Neural cell (in vitro differentiated cells): Measurements from ENCODE around the gene ZFYVE28. TPM values are rescaled to one million over a fixed set of nuclear protein-coding genes. Genes with fewer than 3 reads are reported as not detected.

ENCODE experiments used
- H2AFZ ChIP-seq: fragments of 200-600, 300-800 bp; sonication (generic), shearing (Covaris generic); 2 replicates; pipeline ENCODE4 v1.6.0; 2014; ENCODE audit warnings: low read depth, mild to moderate bottlenecking, antibody characterized with exemption, low read length, moderate library complexity
- H3F3A ChIP-seq: fragments of 200-600 bp; shearing (Covaris generic); 2 replicates; pipeline ENCODE4 v1.6.1; 2016; ENCODE audit warnings: mild to moderate bottlenecking, moderate library complexity, mixed read lengths, antibody characterized with exemption, low read length; ENCODE audit not compliant: insufficient read depth, poor library complexity, severe bottlenecking
- H3K27ac ChIP-seq: fragments of 200-600, 300-800 bp; sonication (generic), shearing (Covaris generic); 2 replicates; pipeline ENCODE4 v1.5.1; 2014; ENCODE audit warnings: mild to moderate bottlenecking, low read length, moderate library complexity
- H3K27me3 ChIP-seq: fragments of 300-800, 200-600 bp; sonication (generic), shearing (Covaris generic); 2 replicates; pipeline ENCODE4 v1.6.0; 2014; ENCODE audit warnings: mild to moderate bottlenecking, low read depth, low read length, moderate library complexity; ENCODE audit not compliant: insufficient read depth
- H3K36me3 ChIP-seq: fragments of 300-800, 200-600 bp; sonication (generic), shearing (Covaris generic); 2 replicates; pipeline ENCODE4 v1.5.1; 2014; ENCODE audit warnings: mild to moderate bottlenecking, antibody characterized with exemption, low read length, moderate library complexity; ENCODE audit not compliant: insufficient read depth
- H3K4me2 ChIP-seq: fragments of 300-800, 200-600 bp; sonication (generic), shearing (Covaris generic); 2 replicates; pipeline ENCODE4 v1.6.0; 2014; ENCODE audit warnings: mild to moderate bottlenecking, low read length
- H3K4me3 ChIP-seq: fragments of 300-800, 200-600 bp; sonication (generic), shearing (Covaris generic); 2 replicates; pipeline ENCODE4 v1.5.1; 2014; ENCODE audit warnings: mild to moderate bottlenecking, low read length, moderate library complexity
- H3K79me2 ChIP-seq: fragments of 200-600 bp; shearing (Covaris generic); replicated peaks from 2 replicates; pipeline ENCODE4 v1.6.0; 2014; ENCODE audit warnings: mild to moderate bottlenecking, low read length, moderate library complexity; ENCODE audit not compliant: insufficient read depth
- H3K9ac ChIP-seq: fragments of 300-800, 200-600 bp; sonication (generic), shearing (Covaris generic); 2 replicates; pipeline ENCODE4 v1.6.1; 2016; ENCODE audit warnings: mild to moderate bottlenecking, low read length, mixed read lengths
- H3K9me2 ChIP-seq: fragments of 200-600 bp; shearing (Covaris generic); 2 replicates; pipeline ENCODE4 v1.6.1; 2016; ENCODE audit warnings: mild to moderate bottlenecking, low read length, mixed read lengths; ENCODE audit not compliant: insufficient read depth
- H3K9me3 ChIP-seq: fragments of 200-600, 300-800 bp; sonication (generic), shearing (Covaris generic); 2 replicates; pipeline ENCODE4 v1.6.1; 2016; ENCODE audit warnings: mild to moderate bottlenecking, mixed run types, low read length, moderate library complexity, mixed read lengths
- H4K20me1 ChIP-seq: fragments of 200-600 bp; shearing (Covaris generic); 2 replicates; pipeline ENCODE4 v1.6.1; 2016; ENCODE audit warnings: mild to moderate bottlenecking, mixed run types; ENCODE audit not compliant: insufficient read depth
- EP300 ChIP-seq: fragments of 450-650 bp; conservative IDR thresholded peaks from 2 replicates; pipeline ENCODE4 v1.6.1; 2014; ENCODE audit warnings: antibody characterized with exemption, mild to moderate bottlenecking, moderate library complexity; ENCODE audit not compliant: poor library complexity, severe bottlenecking
- EZH2 ChIP-seq: fragments of 200-600, 300-800 bp; shearing (Covaris generic), sonication (generic); IDR thresholded peaks from 2 replicates; pipeline ENCODE4 v1.6.1; 2014; ENCODE audit warnings: antibody characterized with exemption, low read length, borderline replicate concordance, mild to moderate bottlenecking; ENCODE audit not compliant: insufficient read depth, poor library complexity, severe bottlenecking
- MXI1 ChIP-seq: fragments of 450-650 bp; conservative IDR thresholded peaks from 2 replicates; pipeline ENCODE4 v1.6.1; 2014; ENCODE audit warnings: antibody characterized with exemption, mild to moderate bottlenecking; ENCODE audit not compliant: poor library complexity, severe bottlenecking
- POLR2AphosphoS5 ChIP-seq: IDR thresholded peaks from 2 replicates; pipeline ENCODE4 v1.6.1; 2012
- RAD21 ChIP-seq: fragments of 450-650 bp; conservative IDR thresholded peaks from 2 replicates; pipeline ENCODE4 v1.6.1; 2014; ENCODE audit warnings: antibody characterized with exemption, mild to moderate bottlenecking, moderate library complexity
- REST ChIP-seq: IDR thresholded peaks from 2 replicates; pipeline ENCODE4 v1.6.1; 2012; ENCODE audit warnings: borderline replicate concordance
- SMC3 ChIP-seq: fragments of 450-650 bp; conservative IDR thresholded peaks from 2 replicates; pipeline ENCODE4 v1.6.1; 2014; ENCODE audit warnings: antibody characterized with exemption, mild to moderate bottlenecking, moderate library complexity; ENCODE audit not compliant: poor library complexity
- TAF1 ChIP-seq: IDR thresholded peaks from 2 replicates; pipeline ENCODE4 v1.6.1; 2012; ENCODE audit warnings: low read depth
- polyA plus RNA-seq: library from polyadenylated mRNA; depleted of rRNA; stranded (reverse); fragments of >200 nt; gene quantifications from 2 replicates; pipeline ENCODE4 v1.2.3, GENCODE V29; 2014
- TF ChIP-seq, protein P1 (sequence below): fragments of 450-650 bp; IDR thresholded peaks from 2 replicates; pipeline ENCODE4 v1.5.1; 2014; ENCODE audit warnings: antibody characterized with exemption, mild to moderate bottlenecking, moderate library complexity; ENCODE audit not compliant: poor library complexity, severe bottlenecking

Gene ZFYVE28
- polyA plus RNA-seq, 1 donor from 2014 or later, result 2.4 TPM

GRCh38 chr4:2359591-2360395 lies 58.7 kb downstream of the ZFYVE28 start:
- no peaks in the 10 kb centered on the region for H3F3A ChIP-seq
- no peaks in the 10 kb centered on the region for H3K79me2 ChIP-seq
- no peak overlapping the region for H3K4me2 ChIP-seq
- no peak overlapping the region for H3K27ac ChIP-seq
- H3K27me3 ChIP-seq, result no peaks in the 10 kb centered on the region
- H3K9me2 ChIP-seq, result no peaks in the 10 kb centered on the region
- H3K9me3 ChIP-seq, result no peaks in the 10 kb centered on the region
- no peaks in the 10 kb centered on the region for H4K20me1 ChIP-seq
- no peak overlapping the region for H3K9ac ChIP-seq
- no peak overlapping the region for H2AFZ ChIP-seq
- TF ChIP-seq RAD21, result no peak
- no peak for TF ChIP-seq REST
- TF ChIP-seq, protein P1, sequence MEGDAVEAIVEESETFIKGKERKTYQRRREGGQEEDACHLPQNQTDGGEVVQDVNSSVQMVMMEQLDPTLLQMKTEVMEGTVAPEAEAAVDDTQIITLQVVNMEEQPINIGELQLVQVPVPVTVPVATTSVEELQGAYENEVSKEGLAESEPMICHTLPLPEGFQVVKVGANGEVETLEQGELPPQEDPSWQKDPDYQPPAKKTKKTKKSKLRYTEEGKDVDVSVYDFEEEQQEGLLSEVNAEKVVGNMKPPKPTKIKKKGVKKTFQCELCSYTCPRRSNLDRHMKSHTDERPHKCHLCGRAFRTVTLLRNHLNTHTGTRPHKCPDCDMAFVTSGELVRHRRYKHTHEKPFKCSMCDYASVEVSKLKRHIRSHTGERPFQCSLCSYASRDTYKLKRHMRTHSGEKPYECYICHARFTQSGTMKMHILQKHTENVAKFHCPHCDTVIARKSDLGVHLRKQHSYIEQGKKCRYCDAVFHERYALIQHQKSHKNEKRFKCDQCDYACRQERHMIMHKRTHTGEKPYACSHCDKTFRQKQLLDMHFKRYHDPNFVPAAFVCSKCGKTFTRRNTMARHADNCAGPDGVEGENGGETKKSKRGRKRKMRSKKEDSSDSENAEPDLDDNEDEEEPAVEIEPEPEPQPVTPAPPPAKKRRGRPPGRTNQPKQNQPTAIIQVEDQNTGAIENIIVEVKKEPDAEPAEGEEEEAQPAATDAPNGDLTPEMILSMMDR, result no peak
- no peak for TF ChIP-seq SMC3
- TF ChIP-seq MXI1, result no peak
- TF ChIP-seq TAF1, result no peak
- no peak for TF ChIP-seq EP300
- no peak for TF ChIP-seq EZH2
- no peak for TF ChIP-seq POLR2AphosphoS5
- no peak overlapping the region for H3K4me3 ChIP-seq
- no peaks in the 10 kb centered on the region for H3K36me3 ChIP-seq

GRCh38 chr4:2357821-2358745 lies 60.4 kb downstream of the ZFYVE28 start:
- Histone ChIP-seq H3K9ac (no peak overlapping the region), H3K4me2 (no peak overlapping the region), H3F3A (no peaks in the 10 kb centered on the region), H3K27ac (no peak overlapping the region), H4K20me1 (no peaks in the 10 kb centered on the region), H3K4me3 (no peak overlapping the region), H3K9me3 (no peaks in the 10 kb centered on the region), H3K36me3 (no peaks in the 10 kb centered on the region), H3K9me2 (no peaks in the 10 kb centered on the region), H3K27me3 (no peaks in the 10 kb centered on the region), H3K79me2 (no peaks in the 10 kb centered on the region), H2AFZ (no peak overlapping the region)
- TF ChIP-seq SMC3 (no peak), REST (no peak), TAF1 (no peak), EZH2 (no peak), MXI1 (no peak), POLR2AphosphoS5 (no peak), EP300 (no peak), RAD21 (no peak)
- TF ChIP-seq, protein P1, result no peak
